ENCODE data around the gene TTC27.
"Not testable (repeated sequence)": the region's sequence is repeated elsewhere in the genome, so short reads cannot be mapped to it uniquely, and the experiment has no call there.

The TTC27 gene

DNA sequence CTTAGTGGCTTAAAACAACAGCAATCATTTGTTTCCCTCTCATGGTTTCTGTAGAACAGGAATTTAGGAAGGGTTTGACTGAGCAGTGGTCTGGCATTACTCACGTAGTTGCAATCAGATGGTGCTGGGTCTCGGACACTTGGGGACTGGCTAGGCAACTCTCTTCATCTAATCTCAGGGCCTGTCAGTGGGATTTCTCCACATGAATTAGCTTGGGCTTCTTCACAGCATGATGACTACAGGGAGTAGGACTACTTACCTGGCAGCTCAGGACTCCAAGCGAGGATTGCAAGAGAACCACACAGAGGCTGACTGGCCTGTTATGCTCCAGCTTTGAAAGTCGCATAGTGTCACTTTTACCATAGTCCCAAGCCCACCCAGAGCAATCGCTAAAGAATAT, 125.1 kb downstream of the TTC27 start:
- no peak overlapping the region for H3K27ac ChIP-seq (ENCODE audit: low read depth, low read length)
- H3K4me3 ChIP-seq (ENCODE audit: low read depth, low read length) = no peak overlapping the region
- H3K27me3 ChIP-seq (ENCODE audit: control insufficient read depth, insufficient read depth, low read length) = no peaks in the 10 kb centered on the region
- no peaks in the 10 kb centered on the region for H3K9me3 ChIP-seq (ENCODE audit: control insufficient read depth, insufficient read depth, low read depth, low read length)
- H3K4me1 ChIP-seq (ENCODE audit: control insufficient read depth, insufficient read depth, low read length) = no peaks in the 10 kb centered on the region
- H3K9ac ChIP-seq (ENCODE audit: low read length) = no peak overlapping the region
- 0 out of 2 replicates have a peak, but pooled peaks cover 2% of the 10 kb centered on the region for H3K36me3 ChIP-seq (ENCODE audit: control insufficient read depth, insufficient read depth, low read length)

DNA sequence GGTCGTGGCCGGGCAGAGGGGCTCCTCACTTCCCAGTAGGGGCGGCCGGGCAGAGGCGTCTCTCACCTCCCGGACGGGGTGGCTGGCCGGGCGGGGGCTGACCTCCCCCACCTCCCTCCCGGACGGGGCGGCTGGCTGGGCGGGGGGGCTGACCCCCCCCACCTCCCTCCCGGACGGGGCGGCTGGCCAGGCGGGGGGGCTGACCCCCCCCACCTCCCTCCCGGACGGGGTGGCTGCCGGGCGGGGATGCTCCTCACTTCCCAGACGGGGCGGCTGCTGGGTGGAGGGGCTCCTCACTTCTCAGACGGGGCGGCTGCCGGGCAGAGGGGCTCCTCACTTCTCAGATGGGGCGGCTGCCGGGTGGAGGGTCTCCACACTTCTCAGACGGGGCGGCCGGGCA, 126.8 kb downstream of the TTC27 start:
- H3K36me3 ChIP-seq (ENCODE audit: control insufficient read depth, insufficient read depth, low read length); H3K4me1 ChIP-seq (ENCODE audit: control insufficient read depth, insufficient read depth, low read length); H3K9me3 ChIP-seq (ENCODE audit: control insufficient read depth, insufficient read depth, low read depth, low read length); H3K4me3 ChIP-seq (ENCODE audit: low read depth, low read length); H3K9ac ChIP-seq (ENCODE audit: low read length); H3K27me3 ChIP-seq (ENCODE audit: control insufficient read depth, insufficient read depth, low read length); H3K27ac ChIP-seq (ENCODE audit: low read depth, low read length): not testable (repeated sequence)

DNA sequence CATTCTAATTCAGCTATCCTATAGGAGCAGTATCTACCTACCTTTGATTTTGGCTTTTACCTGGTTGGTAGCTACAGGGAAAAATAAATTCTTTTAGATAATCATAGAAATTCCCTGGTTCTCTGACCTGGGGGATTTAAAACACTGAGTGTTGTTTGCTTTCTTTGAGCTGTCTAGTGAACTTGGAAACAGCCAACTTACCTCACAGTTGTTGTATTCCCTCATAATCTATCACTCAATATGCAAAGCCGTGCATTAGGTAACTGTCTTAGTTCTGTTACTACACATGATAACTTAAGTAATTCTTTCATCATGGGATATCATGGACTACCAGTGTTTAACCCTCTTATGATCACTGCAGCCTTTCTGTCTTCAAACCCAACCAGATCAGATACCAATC, 127.8 kb downstream of the TTC27 start:
- no peak overlapping the region for H3K9ac ChIP-seq (ENCODE audit: low read length)
- H3K4me1 ChIP-seq (ENCODE audit: control insufficient read depth, insufficient read depth, low read length) = no peaks in the 10 kb centered on the region
- peaks cover 2% of the 10 kb centered on the region; the same call in 1 of the 2 replicates for H3K36me3 ChIP-seq (ENCODE audit: control insufficient read depth, insufficient read depth, low read length)
- H3K4me3 ChIP-seq (ENCODE audit: low read depth, low read length) = no peak overlapping the region
- H3K9me3 ChIP-seq (ENCODE audit: control insufficient read depth, insufficient read depth, low read depth, low read length) = no peaks in the 10 kb centered on the region
- no peak overlapping the region for H3K27ac ChIP-seq (ENCODE audit: low read depth, low read length)
- no peaks in the 10 kb centered on the region for H3K27me3 ChIP-seq (ENCODE audit: control insufficient read depth, insufficient read depth, low read length)

DNA sequence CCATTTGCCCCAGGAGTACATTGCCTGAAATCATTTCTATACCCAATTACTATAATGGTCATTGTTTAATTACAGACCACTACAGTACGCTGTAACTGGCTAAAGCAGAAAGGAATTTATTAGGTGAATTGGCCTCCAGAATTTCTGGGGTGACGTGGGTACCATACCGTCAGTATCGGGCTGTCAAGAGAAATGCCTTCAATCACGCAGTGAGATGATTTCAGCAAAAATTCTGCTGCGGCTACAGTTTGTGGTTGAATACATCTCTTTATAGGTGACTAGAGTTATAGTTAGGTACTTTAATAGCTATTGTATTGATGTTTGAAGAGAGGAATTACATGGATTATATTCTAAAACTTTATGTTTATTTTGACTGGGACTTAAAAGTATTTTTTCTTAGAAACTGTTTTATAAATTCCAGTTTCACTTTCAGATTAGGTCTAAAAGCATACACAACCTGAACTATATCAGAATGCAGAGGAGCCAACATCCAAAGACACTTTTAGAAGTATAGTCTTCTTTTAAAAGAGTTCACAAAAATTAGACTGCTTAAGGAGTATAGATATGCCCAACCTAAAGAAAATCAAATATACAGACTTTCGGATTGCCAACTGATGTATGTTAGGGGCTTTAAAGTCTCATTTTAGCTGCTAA, 128.4 kb downstream of the TTC27 start:
- Histone ChIP-seq H3K27ac (ENCODE audit: low read depth, low read length) (no peak overlapping the region), H3K27me3 (ENCODE audit: control insufficient read depth, insufficient read depth, low read length) (no peaks in the 10 kb centered on the region), H3K36me3 (ENCODE audit: control insufficient read depth, insufficient read depth, low read length) (peaks cover 2% of the 10 kb centered on the region; the same call in 1 of the 2 replicates), H3K4me3 (ENCODE audit: low read depth, low read length) (no peak overlapping the region), H3K4me1 (ENCODE audit: control insufficient read depth, insufficient read depth, low read length) (no peaks in the 10 kb centered on the region), H3K9ac (ENCODE audit: low read length) (no peak overlapping the region), H3K9me3 (ENCODE audit: control insufficient read depth, insufficient read depth, low read depth, low read length) (no peaks in the 10 kb centered on the region)

DNA sequence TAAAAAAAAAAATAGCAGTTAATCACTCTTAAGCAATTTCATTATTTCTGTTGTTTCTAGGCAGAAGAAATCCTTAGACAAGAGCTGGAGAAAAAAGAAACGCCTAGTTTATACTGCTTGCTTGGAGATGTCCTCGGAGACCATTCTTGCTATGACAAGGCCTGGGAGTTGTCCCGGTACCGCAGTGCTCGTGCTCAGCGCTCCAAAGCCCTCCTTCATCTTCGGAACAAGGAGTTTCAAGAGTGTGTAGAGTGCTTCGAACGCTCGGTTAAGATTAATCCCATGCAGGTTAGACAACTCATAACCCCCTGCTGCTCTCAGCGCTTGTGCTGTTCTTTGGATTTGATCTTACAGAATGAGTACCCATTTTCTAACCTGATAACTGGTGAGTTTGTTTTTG, 130.4 kb downstream of the TTC27 start:
- no peaks in the 10 kb centered on the region for H3K9me3 ChIP-seq (ENCODE audit: control insufficient read depth, insufficient read depth, low read depth, low read length)
- no peak overlapping the region for H3K9ac ChIP-seq (ENCODE audit: low read length)
- H3K36me3 ChIP-seq (ENCODE audit: control insufficient read depth, insufficient read depth, low read length) = peaks cover 2% of the 10 kb centered on the region; the same call in 1 of the 2 replicates
- H3K4me1 ChIP-seq (ENCODE audit: control insufficient read depth, insufficient read depth, low read length) = no peaks in the 10 kb centered on the region
- no peak overlapping the region for H3K4me3 ChIP-seq (ENCODE audit: low read depth, low read length)
- H3K27me3 ChIP-seq (ENCODE audit: control insufficient read depth, insufficient read depth, low read length) = no peaks in the 10 kb centered on the region
- no peak overlapping the region for H3K27ac ChIP-seq (ENCODE audit: low read depth, low read length)

DNA sequence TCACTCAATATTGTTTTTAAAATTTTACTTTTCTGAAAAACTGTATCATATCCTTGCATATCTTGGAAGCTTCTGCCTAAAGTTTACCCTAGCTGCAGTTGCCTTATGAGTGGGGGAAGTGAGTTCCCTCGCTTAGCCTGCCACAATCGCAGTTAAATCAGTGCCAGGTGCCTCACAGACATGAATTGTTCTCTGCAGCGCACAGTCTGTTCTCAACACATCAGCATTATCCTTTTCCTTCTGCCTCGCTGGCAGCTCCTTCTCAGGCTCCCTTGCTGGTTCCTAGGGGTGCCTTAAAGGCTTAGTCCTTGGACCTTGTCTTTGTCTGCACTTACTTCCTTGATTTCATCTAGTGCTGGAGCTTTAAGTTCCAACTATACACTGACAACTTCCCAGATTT, 132.8 kb downstream of the TTC27 start:
- no peaks in the 10 kb centered on the region for H3K27me3 ChIP-seq (ENCODE audit: control insufficient read depth, insufficient read depth, low read length)
- H3K4me1 ChIP-seq (ENCODE audit: control insufficient read depth, insufficient read depth, low read length) = no peaks in the 10 kb centered on the region
- H3K4me3 ChIP-seq (ENCODE audit: low read depth, low read length) = no peak overlapping the region
- no peak overlapping the region for H3K9ac ChIP-seq (ENCODE audit: low read length)
- no peaks in the 10 kb centered on the region for H3K9me3 ChIP-seq (ENCODE audit: control insufficient read depth, insufficient read depth, low read depth, low read length)
- H3K27ac ChIP-seq (ENCODE audit: low read depth, low read length) = no peak overlapping the region
- peaks cover 2% of the 10 kb centered on the region; the same call in 1 of the 2 replicates for H3K36me3 ChIP-seq (ENCODE audit: control insufficient read depth, insufficient read depth, low read length)

DNA sequence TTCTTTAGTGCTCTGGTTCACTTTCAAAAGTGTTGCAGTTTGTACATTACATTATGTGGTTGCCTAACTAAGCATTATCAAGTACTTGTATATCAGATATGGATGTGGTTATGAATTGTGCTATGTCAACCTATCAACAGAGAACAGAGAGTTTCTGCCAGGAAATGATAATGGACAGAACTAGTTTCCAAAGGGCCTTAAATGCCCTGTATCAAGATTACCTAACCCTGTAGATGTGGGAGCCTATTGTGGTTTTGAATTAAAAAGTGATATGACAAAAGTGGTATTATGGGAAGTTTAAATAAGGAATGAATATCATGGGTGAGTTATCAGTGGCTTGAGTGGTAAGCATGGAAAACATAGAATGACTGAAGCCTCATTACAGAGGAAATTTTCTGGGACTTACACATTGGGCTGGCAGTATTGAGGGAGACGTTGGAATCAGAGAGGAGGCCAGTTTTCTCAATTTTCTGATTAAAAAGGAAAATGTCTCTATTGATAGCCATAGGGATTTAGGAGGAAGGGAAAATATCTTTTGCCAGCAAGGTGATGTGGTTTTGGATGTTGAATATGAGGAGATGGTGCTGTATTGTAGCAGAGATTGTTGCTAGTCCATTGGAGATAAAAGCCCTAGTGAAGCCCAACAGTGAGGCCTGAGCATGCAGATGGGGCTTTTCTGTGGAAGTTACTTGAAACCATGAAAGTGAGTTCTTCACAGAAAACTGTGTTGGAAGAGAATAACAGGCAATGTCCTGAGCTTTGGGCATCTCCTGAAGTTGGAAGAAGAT, 140.7 kb downstream of the TTC27 start:
- H3K27ac ChIP-seq (ENCODE audit: low read depth, low read length) = no peak overlapping the region
- no peaks in the 10 kb centered on the region for H3K36me3 ChIP-seq (ENCODE audit: control insufficient read depth, insufficient read depth, low read length)
- H3K4me3 ChIP-seq (ENCODE audit: low read depth, low read length) = no peak overlapping the region
- no peak overlapping the region for H3K9ac ChIP-seq (ENCODE audit: low read length)
- peaks cover 9% of the 10 kb centered on the region; the same call in 1 of the 2 replicates for H3K4me1 ChIP-seq (ENCODE audit: control insufficient read depth, insufficient read depth, low read length)
- no peaks in the 10 kb centered on the region for H3K27me3 ChIP-seq (ENCODE audit: control insufficient read depth, insufficient read depth, low read length)
- no peaks in the 10 kb centered on the region for H3K9me3 ChIP-seq (ENCODE audit: control insufficient read depth, insufficient read depth, low read depth, low read length)

DNA sequence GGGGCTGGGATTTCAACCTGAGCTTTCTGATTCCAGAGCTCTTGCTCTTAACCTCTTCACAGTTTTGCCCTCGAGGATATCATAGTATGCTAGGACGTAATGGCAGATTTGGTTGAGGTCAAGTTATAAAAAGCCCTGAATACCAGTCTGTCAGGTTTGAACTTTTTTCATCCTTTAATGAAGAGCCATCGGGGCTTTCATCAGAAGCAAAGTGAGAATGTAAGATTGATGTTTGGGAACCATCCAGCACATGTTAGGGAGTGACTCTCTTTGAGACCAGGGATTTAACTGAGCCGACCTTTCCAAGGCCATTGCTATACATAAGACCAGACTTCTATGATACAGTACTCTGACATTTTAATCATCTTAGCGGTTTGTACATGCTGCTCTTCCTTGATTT, 142.5 kb downstream of the TTC27 start:
- Histone ChIP-seq H3K27ac (ENCODE audit: low read depth, low read length) (no peak overlapping the region), H3K9ac (ENCODE audit: low read length) (no peak overlapping the region), H3K27me3 (ENCODE audit: control insufficient read depth, insufficient read depth, low read length) (no peaks in the 10 kb centered on the region), H3K9me3 (ENCODE audit: control insufficient read depth, insufficient read depth, low read depth, low read length) (no peaks in the 10 kb centered on the region), H3K4me1 (ENCODE audit: control insufficient read depth, insufficient read depth, low read length) (peaks cover 10% of the 10 kb centered on the region; the same call in 1 of the 2 replicates), H3K4me3 (ENCODE audit: low read depth, low read length) (no peak overlapping the region), H3K36me3 (ENCODE audit: control insufficient read depth, insufficient read depth, low read length) (no peaks in the 10 kb centered on the region)

DNA sequence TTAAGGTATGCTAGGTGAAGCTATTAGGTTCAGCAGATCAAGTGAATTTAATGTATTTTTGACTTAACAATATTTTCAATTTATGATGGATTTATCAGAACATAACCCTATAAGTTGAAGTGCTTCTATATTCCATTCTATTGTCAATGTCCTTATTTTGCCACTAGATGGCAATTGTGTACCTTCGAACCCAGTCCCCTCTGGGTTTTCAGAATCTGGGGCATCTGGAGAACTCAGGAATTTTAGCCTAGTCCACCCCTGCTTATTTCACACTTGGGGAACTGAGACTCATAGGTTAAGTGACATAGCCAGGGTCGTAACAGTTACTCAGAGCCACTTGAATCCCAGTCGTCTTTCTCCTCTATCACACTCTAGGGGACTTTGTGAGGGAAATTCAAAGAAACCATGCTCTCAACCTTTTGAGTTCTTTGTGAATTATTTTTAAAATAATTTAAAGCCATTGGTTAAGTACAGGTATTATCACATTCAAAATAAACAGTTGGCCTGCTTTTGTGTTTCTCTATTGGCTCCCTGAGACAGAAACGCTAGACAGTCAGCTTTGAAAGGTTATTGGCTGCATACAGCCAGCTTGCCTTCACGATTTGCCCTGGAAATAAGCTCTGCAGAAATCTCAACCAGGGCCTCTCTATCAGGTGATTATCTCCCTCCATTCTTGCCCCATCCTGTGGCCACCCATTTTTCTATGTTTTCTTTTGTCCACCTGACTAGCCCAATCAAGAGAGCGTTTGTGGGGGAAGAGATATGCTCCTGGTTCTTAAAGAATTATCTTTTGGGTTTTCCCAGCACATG, 145.0 kb downstream of the TTC27 start:
- peaks cover 10% of the 10 kb centered on the region; the same call in 1 of the 2 replicates for H3K4me1 ChIP-seq (ENCODE audit: control insufficient read depth, insufficient read depth, low read length)
- H3K9ac ChIP-seq (ENCODE audit: low read length) = no peak overlapping the region
- H3K4me3 ChIP-seq (ENCODE audit: low read depth, low read length) = no peak overlapping the region
- no peaks in the 10 kb centered on the region for H3K27me3 ChIP-seq (ENCODE audit: control insufficient read depth, insufficient read depth, low read length)
- no peaks in the 10 kb centered on the region for H3K9me3 ChIP-seq (ENCODE audit: control insufficient read depth, insufficient read depth, low read depth, low read length)
- no peak overlapping the region for H3K27ac ChIP-seq (ENCODE audit: low read depth, low read length)
- H3K36me3 ChIP-seq (ENCODE audit: control insufficient read depth, insufficient read depth, low read length) = no peaks in the 10 kb centered on the region

DNA sequence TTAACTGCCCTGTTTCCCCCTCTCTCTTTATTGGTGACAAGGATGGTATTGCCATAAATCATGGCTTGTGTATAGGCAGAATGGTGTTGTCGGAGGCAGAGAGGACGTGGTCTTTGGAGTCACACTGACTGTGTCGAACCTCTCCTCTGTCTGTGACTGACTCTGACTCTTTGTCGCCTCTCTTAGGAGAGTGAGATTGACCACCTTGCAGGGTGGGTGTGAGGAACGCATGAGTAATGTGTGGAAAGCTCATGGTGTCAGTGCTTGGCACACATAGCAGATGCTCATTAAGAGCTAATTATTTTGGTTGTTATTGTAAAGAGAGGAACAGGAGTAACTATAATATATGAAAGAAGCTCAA, 145.6 kb downstream of the TTC27 start:
- Histone ChIP-seq H3K9me3 (ENCODE audit: control insufficient read depth, insufficient read depth, low read depth, low read length) (no peaks in the 10 kb centered on the region), H3K4me3 (ENCODE audit: low read depth, low read length) (no peak overlapping the region), H3K27me3 (ENCODE audit: control insufficient read depth, insufficient read depth, low read length) (no peaks in the 10 kb centered on the region), H3K27ac (ENCODE audit: low read depth, low read length) (no peak overlapping the region), H3K9ac (ENCODE audit: low read length) (no peak overlapping the region), H3K4me1 (ENCODE audit: control insufficient read depth, insufficient read depth, low read length) (peaks cover 10% of the 10 kb centered on the region; the same call in 1 of the 2 replicates), H3K36me3 (ENCODE audit: control insufficient read depth, insufficient read depth, low read length) (no peaks in the 10 kb centered on the region)

DNA sequence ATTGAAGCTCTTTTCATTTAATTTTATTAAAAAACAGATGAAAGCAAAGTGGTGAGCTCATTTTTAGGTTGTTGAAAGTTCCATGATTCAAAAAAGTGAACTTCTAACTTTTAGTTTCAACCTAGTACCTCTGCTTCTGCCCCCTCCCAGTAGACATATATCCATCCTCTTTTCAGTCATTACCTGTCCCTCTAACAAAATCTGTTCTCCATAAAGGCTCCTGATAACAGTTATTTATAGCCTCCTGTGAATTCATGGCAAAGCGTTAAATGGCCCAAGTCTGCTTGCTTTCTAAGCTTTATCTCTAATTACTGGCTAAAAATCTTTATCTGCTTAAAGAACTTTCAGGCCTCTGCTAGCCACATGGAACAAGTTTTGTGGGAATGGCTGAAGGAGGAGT, 148.1 kb downstream of the TTC27 start:
- peaks cover 10% of the 10 kb centered on the region; the same call in 1 of the 2 replicates for H3K4me1 ChIP-seq (ENCODE audit: control insufficient read depth, insufficient read depth, low read length)
- no peaks in the 10 kb centered on the region for H3K27me3 ChIP-seq (ENCODE audit: control insufficient read depth, insufficient read depth, low read length)
- H3K4me3 ChIP-seq (ENCODE audit: low read depth, low read length) = no peak overlapping the region
- no peak overlapping the region for H3K9ac ChIP-seq (ENCODE audit: low read length)
- H3K27ac ChIP-seq (ENCODE audit: low read depth, low read length) = no peak overlapping the region
- H3K9me3 ChIP-seq (ENCODE audit: control insufficient read depth, insufficient read depth, low read depth, low read length) = 0 out of 2 replicates have a peak, but pooled peaks cover 2% of the 10 kb centered on the region
- H3K36me3 ChIP-seq (ENCODE audit: control insufficient read depth, insufficient read depth, low read length) = peaks cover 6% of the 10 kb centered on the region; the same call in 1 of the 2 replicates

All from HUES6 (cell line).